HepG2 (cell line): Measurements from ENCODE around the gene CHFR. TPM values are rescaled to one million over a fixed set of nuclear protein-coding genes. Genes with fewer than 3 reads are reported as not detected.

Experiments used
- ATAC-seq: fragments of 200-7000 bp; cut with Tn5 transposase; 3 replicates; pipeline ENCODE4 v1.9.1; 2020; ENCODE audit warnings: mild to moderate bottlenecking, moderate library complexity
- BruUV-seq: library from RNA; stranded (reverse); fragments of 400-500 nt; replicated peaks from 2 replicates; lab custom pipeline; 2021; lab: Mats Ljungman, UMichigan
- CTCF ChIA-PET: fragments of 300-600 bp; formaldehyde crosslinking; extraction: SDS; loops from one replicate; lab custom pipeline; 2021; ENCODE audit warnings: low total read pairs, inconsistent platforms, low intra/inter-chr PET ratio; lab: Yijun Ruan, JAX
- POLR2A ChIA-PET: fragments of 350-600 bp; sonication (Branson Sonifier 250); formaldehyde crosslinking; loops from one replicate; lab custom pipeline; 2020; ENCODE audit warnings: antibody characterized with exemption, inconsistent platforms; lab: Yijun Ruan, JAX
- DNase-seq: peaks from one replicate; pipeline ENCODE4 v3.0.0-alpha.2; 2015; ENCODE audit warnings: low spot score
- FAIRE-seq: peaks from 3 replicates; lab custom pipeline; 2011; peaks lifted over from hg19 to GRCh38; lab: Jason Lieb, UNC
- H2AFZ ChIP-seq: one replicate; pipeline ENCODE4 v1.6.1; 2011; ENCODE audit warnings: low read length, inconsistent platforms
- H3K27ac ChIP-seq: fragments of 300-600 bp; 3 replicates; pipeline ENCODE4 v1.8.0; 2011; ENCODE audit warnings: mixed run types, mild to moderate bottlenecking, mixed read lengths, low read length, inconsistent platforms; ENCODE audit not compliant: insufficient read depth; ENCODE audit errors: extremely low read length
- H3K27me3 ChIP-seq, 2 experiments: fragments of 200-600 bp in 1 of 2; 2 replicates in 1 of 2; 3 replicates in 1 of 2; pipeline versions ENCODE4 v1.6.0 to v1.8.0; 2011; ENCODE audit warnings: low read length in 2 of 2, mild to moderate bottlenecking in 2 of 2, moderate library complexity in 2 of 2, inconsistent platforms in 1 of 2; ENCODE audit not compliant: insufficient read depth in 2 of 2, control insufficient read depth in 1 of 2
- H3K36me3 ChIP-seq, 2 experiments: fragments of 200-600 bp in 1 of 2; replicated peaks in 1 of 2; 2 replicates in 1 of 2; 3 replicates in 1 of 2; pipeline versions ENCODE4 v1.5.1 to v1.8.0; 2011; ENCODE audit warnings: low read length in 2 of 2, inconsistent platforms in 1 of 2; ENCODE audit not compliant: insufficient read depth in 2 of 2, control insufficient read depth in 1 of 2
- H3K4me1 ChIP-seq: 2 replicates; pipeline ENCODE4 v1.5.1; 2012; ENCODE audit warnings: low read length, inconsistent platforms; ENCODE audit not compliant: insufficient read depth
- H3K4me2 ChIP-seq: 2 replicates; pipeline ENCODE4 v1.6.0; 2011; ENCODE audit warnings: low read depth, low read length, inconsistent platforms
- H3K4me3 ChIP-seq, 3 experiments: fragments of 200-600 bp in 1 of 3; sonication (generic), shearing (Covaris generic) in 1 of 3; replicated peaks in 1 of 3; 2 replicates each; pipeline ENCODE4 v1.5.1; 2011 to 2016; ENCODE audit warnings: low read length in 3 of 3, inconsistent platforms in 2 of 3, low read depth in 2 of 3, mild to moderate bottlenecking in 2 of 3, control low read depth in 1 of 3, mixed read lengths in 1 of 3; ENCODE audit not compliant: insufficient read depth in 1 of 3
- H3K79me2 ChIP-seq: one replicate; pipeline ENCODE4 v1.6.1; 2011; ENCODE audit warnings: low read length, inconsistent platforms; ENCODE audit not compliant: insufficient read depth
- H3K9ac ChIP-seq: 2 replicates; pipeline ENCODE4 v1.6.0; 2011; ENCODE audit warnings: mild to moderate bottlenecking, low read depth, low read length, inconsistent platforms; ENCODE audit not compliant: insufficient read depth
- H3K9me3 ChIP-seq: 2 replicates; pipeline ENCODE4 v1.5.1; 2012; ENCODE audit warnings: mild to moderate bottlenecking, low read length
- H4K20me1 ChIP-seq: 2 replicates; pipeline ENCODE4 v1.6.0; 2011; ENCODE audit warnings: inconsistent platforms, mild to moderate bottlenecking, low read length, moderate library complexity; ENCODE audit not compliant: insufficient read depth
- ASH2L ChIP-seq: fragments of 300-600, 200-600 bp; sonication (generic); IDR thresholded peaks from 2 replicates; pipeline ENCODE4 v1.7.0; 2017; ENCODE audit warnings: low read depth, mild to moderate bottlenecking, moderate library complexity, mixed read lengths, low read length; ENCODE audit not compliant: insufficient read length
- GATA4 ChIP-seq: sonication (generic); IDR thresholded peaks from 2 replicates; pipeline ENCODE4 v1.6.1; 2016; ENCODE audit warnings: antibody characterized with exemption, low read depth, borderline replicate concordance
- NR2F6 ChIP-seq, 2 experiments: IDR thresholded peaks; 2 replicates each; pipeline ENCODE4 v1.6.1; 2016; ENCODE audit warnings: antibody characterized with exemption in 1 of 2, mild to moderate bottlenecking in 1 of 2
- POLR2A ChIP-seq, 2 experiments: IDR thresholded peaks; 2 replicates each; pipeline ENCODE4 v1.6.1; 2011; ENCODE audit warnings: low read depth in 2 of 2, low read length in 2 of 2, mild to moderate bottlenecking in 1 of 2, moderate library complexity in 1 of 2; ENCODE audit not compliant: insufficient read depth in 1 of 2
- RCOR2 ChIP-seq: IDR thresholded peaks from 2 replicates; pipeline ENCODE4 v1.6.1; 2016; ENCODE audit warnings: missing biosample characterization, missing genetic modification reagents
- SRY ChIP-seq: sonication (generic); formaldehyde crosslinking; IDR thresholded peaks from 2 replicates; pipeline ENCODE4 v1.8.0; 2022; ENCODE audit warnings: mild to moderate bottlenecking, missing genetic modification reagents
- ZNF205 ChIP-seq: IDR thresholded peaks from 2 replicates; pipeline ENCODE4 v1.6.1; 2018; ENCODE audit warnings: missing biosample characterization, missing genetic modification reagents
- ZNF264 ChIP-seq: sonication (generic); formaldehyde crosslinking; IDR thresholded peaks from 2 replicates; pipeline ENCODE4 v1.4.0; 2020; ENCODE audit warnings: missing genetic modification reagents
- ZNF343 ChIP-seq: sonication (generic); formaldehyde crosslinking; IDR thresholded peaks from 2 replicates; pipeline ENCODE4 v1.4.0; 2020; ENCODE audit warnings: mild to moderate bottlenecking, missing genetic modification reagents
- ZNF709 ChIP-seq: sonication (generic); formaldehyde crosslinking; IDR thresholded peaks from 2 replicates; pipeline ENCODE4 v1.5.0; 2020; ENCODE audit warnings: mild to moderate bottlenecking, missing genetic modification reagents
- ZNF775 ChIP-seq: sonication (generic); formaldehyde crosslinking; IDR thresholded peaks from 2 replicates; pipeline ENCODE4 v1.4.0; 2020; ENCODE audit warnings: missing genetic modification reagents, mild to moderate bottlenecking, moderate library complexity, borderline replicate concordance
- WGBS: methylation state at CpG from one replicate; pipeline ENCODE4 v1.1.6; 2017; ENCODE audit warnings: low lambda C conversion rate; 5-methylcytosine and 5-hydroxymethylcytosine counted together
- in situ Hi-C: cut with HindIII; loops from 2 replicates; pipeline ENCODE4 v1.10.0; 2017; ENCODE audit warnings: low pct_unique_long_range_greater_than_20kb; ENCODE audit not compliant: extremely low pct_ligation_motif_present
- intact Hi-C: fragments of 100-400 bp; cut with micrococcal nuclease; formaldehyde crosslinking; loops from one replicate; pipeline ENCODE4 v1.10.0; 2022; ENCODE audit not compliant: unreplicated experiment
- polyA plus RNA-seq, 8 experiments: library from polyadenylated mRNA; depleted of rRNA in 3 of 8; stranded (reverse) in 7 of 8; unstranded in 1 of 8; fragments of >200 nt; fragmentation: Illumina TruSeq in 4 of 8; extraction: Trizol in 4 of 8; gene quantifications; 2 replicates each; pipeline versions ENCODE4 v1.2.1 to v1.2.3, GENCODE V29; 2011 to 2016; ENCODE audit warnings: low read depth in 4 of 8, missing spikeins in 1 of 8, mixed read lengths in 1 of 8; ENCODE audit not compliant: insufficient read depth in 1 of 8
- total RNA-seq, 5 experiments: library from RNA; depleted of rRNA; stranded (reverse); fragments of >200 nt; fragmentation: Illumina TruSeq; extraction: Trizol; gene quantifications; 2 replicates each; pipeline ENCODE4 v1.2.3, GENCODE V29; 2016; ENCODE audit warnings: low read depth in 1 of 5
- TF ChIP-seq, protein P1 (sequence below): sonication (generic); formaldehyde crosslinking; IDR thresholded peaks from 2 replicates; pipeline ENCODE4 v1.4.0; 2020; ENCODE audit warnings: mild to moderate bottlenecking, low read depth, missing genetic modification reagents
- TF ChIP-seq, protein P2 (sequence below): IDR thresholded peaks from 2 replicates; pipeline ENCODE4 v1.6.1; 2016
- TF ChIP-seq, protein P3 (sequence below): sonication (generic); formaldehyde crosslinking; IDR thresholded peaks from 2 replicates; pipeline ENCODE4 v1.8.0; 2022; ENCODE audit warnings: mild to moderate bottlenecking, missing genetic modification reagents

Gene CHFR
- total and polyA plus RNA-seq, 2 of the 13 experiments (the other 11 are each of a cell fraction or from before 2014, with no cell fraction given): 21.4 to 21.5 TPM

DNA sequence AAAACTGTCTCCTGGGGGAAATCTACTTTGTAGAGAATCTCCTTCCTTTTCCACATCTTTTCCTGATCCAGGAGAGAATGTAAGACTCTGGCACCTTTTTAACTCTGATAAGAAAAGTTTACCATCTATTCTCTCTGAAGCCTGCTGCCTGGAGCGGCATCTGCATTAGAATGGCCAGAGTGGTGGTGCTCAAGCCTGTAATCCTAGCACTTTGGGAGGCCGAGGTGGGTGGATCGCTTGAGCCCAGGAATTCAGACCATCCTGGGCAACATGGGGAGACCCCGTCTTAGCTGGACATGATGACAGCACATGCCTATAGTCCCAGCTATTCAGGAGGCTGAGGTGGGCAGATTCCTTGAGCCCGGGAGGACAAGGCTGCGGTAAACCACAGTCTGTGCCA, 1.4 kb upstream of the CHFR start:
- CTCF ChIA-PET: no interaction called here
- intact Hi-C loops (no loop called here), in situ Hi-C loops (no loop called here)
- ATAC-seq (no peak), DNase-seq (no peak), FAIRE-seq (no peak)
- TF ChIP-seq ZNF343 (CRISPR knock-in tag): no peak
- TF ChIP-seq ZNF775: no peak
- TF ChIP-seq, protein P1, sequence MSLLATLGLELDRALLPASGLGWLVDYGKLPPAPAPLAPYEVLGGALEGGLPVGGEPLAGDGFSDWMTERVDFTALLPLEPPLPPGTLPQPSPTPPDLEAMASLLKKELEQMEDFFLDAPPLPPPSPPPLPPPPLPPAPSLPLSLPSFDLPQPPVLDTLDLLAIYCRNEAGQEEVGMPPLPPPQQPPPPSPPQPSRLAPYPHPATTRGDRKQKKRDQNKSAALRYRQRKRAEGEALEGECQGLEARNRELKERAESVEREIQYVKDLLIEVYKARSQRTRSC (CRISPR knock-in tag): no peak
- no peak for TF ChIP-seq RCOR2
- no peak for TF ChIP-seq ZNF205 (CRISPR knock-in tag)
- H4K20me1 ChIP-seq: no peaks in the 10 kb centered on the region
- WGBS: 97% methylated on average over 6 of the region's 6 CpGs
- peaks cover 17% of the 10 kb centered on the region for H3K4me1 ChIP-seq
- H3K27me3 ChIP-seq: no peaks in the 10 kb centered on the region; a peak in 2 of 5 replicates
- no TSS peak for BruUV-seq
- H3K4me2 ChIP-seq: peak overlapping the region; percentile 88; the same call in 1 of the 2 replicates
- no peak overlapping the region for H3K4me3 ChIP-seq
- H2AFZ ChIP-seq: no peak overlapping the region
- H3K36me3 ChIP-seq: peaks cover 0 to 1% of the 10 kb centered on the region in 2 experiments; a peak in 1 of 5 replicates
- no peak overlapping the region; the same call in 1 of the 2 replicates for H3K9ac ChIP-seq
- POLR2A ChIA-PET: no interaction called here
- H3K9me3 ChIP-seq: peaks cover 10% of the 10 kb centered on the region; the same call in 1 of the 2 replicates
- peaks cover 3% of the 10 kb centered on the region for H3K79me2 ChIP-seq
- no peak overlapping the region for H3K27ac ChIP-seq

DNA sequence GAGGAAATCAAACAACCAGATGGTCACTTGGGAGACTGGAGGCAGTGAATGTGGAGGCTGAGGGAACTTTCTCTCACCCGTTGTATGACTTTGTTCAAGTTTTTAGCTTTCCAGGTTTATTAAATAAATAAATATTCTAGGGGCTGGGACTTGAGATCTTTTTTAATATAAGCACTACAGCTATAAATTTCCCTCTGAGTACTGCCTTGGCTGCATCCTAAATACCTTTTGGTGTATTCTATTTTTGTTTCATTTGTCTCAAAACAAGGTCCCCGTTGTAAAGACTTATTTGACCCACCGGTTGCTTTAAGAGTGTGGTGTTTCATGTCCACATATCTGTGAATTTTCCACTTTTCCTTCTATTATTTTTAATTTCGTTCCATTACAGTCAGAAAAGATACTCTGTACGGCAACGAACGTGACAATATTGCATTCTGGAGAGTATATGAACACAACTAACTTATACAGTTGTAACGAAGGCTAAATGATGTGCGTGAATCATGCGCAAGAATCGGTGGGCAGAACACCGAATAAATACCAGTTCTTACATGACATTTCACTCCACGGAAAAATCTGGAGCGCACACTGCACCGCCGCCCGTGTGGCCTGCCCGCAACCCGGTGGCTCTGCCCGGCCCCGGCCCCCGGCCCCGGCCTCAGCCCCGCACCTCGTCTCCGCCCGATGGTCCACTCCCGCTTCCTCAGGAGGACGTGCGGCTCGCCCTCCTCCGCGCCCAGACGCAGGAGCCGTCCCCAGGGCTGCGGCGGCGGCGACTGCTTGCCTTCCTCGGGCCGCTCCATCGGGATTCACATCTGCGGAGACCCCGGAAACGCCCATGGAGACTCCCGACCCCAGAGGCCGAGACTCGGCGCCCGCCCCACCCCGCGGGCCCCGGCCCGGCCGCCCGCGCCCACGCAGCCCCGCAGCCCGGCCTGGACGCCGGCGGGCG, 602 bp downstream of the CHFR start:
- ChIA-PET CTCF (no interaction called here), POLR2A (interaction anchor here (0.8 to 1.0 kb wide), 3 partner anchors 58 to 193 kb away, joined by 3 to 4 read pairs (median 3); partner anchors contain the start of gene GOLGA3)
- H3K9me3 ChIP-seq: peaks cover 10% of the 10 kb centered on the region; the same call in 1 of the 2 replicates
- DNase-seq: peak; percentile 6
- no TSS peak for BruUV-seq
- peak overlapping the region; percentile 89 for H3K4me2 ChIP-seq
- intact Hi-C loops: no loop called here
- H3K36me3 ChIP-seq: peaks cover 0 to 1% of the 10 kb centered on the region in 2 experiments; a peak in 1 of 5 replicates
- H3K9ac ChIP-seq: peak overlapping the region; percentile 73
- peaks cover 17% of the 10 kb centered on the region for H3K4me1 ChIP-seq
- in situ Hi-C loops: no loop called here
- H3K4me3 ChIP-seq: peak overlapping the region; percentile 77 to 91 (median 91)
- peak overlapping the region; percentile 54 for H3K27ac ChIP-seq
- ATAC-seq: peak; percentile 10
- no peaks in the 10 kb centered on the region; a peak in 1 of 5 replicates for H3K27me3 ChIP-seq
- H3K79me2 ChIP-seq: peaks cover 3% of the 10 kb centered on the region
- no peaks in the 10 kb centered on the region for H4K20me1 ChIP-seq
- WGBS: 29% methylated on average over 24 of the region's 64 CpGs
- H2AFZ ChIP-seq: no peak overlapping the region
- no peak for FAIRE-seq
- TF ChIP-seq ZNF264 (CRISPR knock-in tag): no peak
- peak; percentile 68 for TF ChIP-seq ASH2L
- no peak for TF ChIP-seq NR2F6 (IDR thresholded peaks at IDR 0.05)
- no peak for TF ChIP-seq NR2F6 (CRISPR knock-in tag; IDR thresholded peaks at IDR 0.05)
- TF ChIP-seq, protein P2, sequence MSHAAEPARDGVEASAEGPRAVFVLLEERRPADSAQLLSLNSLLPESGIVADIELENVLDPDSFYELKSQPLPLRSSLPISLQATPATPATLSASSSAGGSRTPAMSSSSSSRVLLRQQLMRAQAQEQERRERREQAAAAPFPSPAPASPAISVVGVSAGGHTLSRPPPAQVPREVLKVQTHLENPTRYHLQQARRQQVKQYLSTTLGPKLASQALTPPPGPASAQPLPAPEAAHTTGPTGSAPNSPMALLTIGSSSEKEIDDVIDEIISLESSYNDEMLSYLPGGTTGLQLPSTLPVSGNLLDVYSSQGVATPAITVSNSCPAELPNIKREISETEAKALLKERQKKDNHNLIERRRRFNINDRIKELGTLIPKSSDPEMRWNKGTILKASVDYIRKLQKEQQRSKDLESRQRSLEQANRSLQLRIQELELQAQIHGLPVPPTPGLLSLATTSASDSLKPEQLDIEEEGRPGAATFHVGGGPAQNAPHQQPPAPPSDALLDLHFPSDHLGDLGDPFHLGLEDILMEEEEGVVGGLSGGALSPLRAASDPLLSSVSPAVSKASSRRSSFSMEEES: no peak
- TF ChIP-seq POLR2A (IDR thresholded peaks at IDR 0.05; ENCODE audit: insufficient read depth in 1 of 2, low read depth in 2 of 2, low read length in 2 of 2): no peak
- 0 out of 2 replicates have a peak, but pooled peaks have one; percentile 44 for TF ChIP-seq SRY (CRISPR knock-in tag)
- TF ChIP-seq ZNF709: 0 out of 2 replicates have a peak, but pooled peaks have one; percentile 29
- TF ChIP-seq, protein P3, sequence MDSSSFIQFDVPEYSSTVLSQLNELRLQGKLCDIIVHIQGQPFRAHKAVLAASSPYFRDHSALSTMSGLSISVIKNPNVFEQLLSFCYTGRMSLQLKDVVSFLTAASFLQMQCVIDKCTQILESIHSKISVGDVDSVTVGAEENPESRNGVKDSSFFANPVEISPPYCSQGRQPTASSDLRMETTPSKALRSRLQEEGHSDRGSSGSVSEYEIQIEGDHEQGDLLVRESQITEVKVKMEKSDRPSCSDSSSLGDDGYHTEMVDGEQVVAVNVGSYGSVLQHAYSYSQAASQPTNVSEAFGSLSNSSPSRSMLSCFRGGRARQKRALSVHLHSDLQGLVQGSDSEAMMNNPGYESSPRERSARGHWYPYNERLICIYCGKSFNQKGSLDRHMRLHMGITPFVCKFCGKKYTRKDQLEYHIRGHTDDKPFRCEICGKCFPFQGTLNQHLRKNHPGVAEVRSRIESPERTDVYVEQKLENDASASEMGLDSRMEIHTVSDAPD (CRISPR knock-in tag): no peak
- no peak for TF ChIP-seq GATA4
